Gastroesophageal sphincter (tissue), 4 donors: Measurements from ENCODE around the gene TTLL9. TPM values are rescaled to one million over a fixed set of nuclear protein-coding genes. Genes with fewer than 3 reads are reported as not detected.
"Not testable (repeated sequence)": the region's sequence is repeated elsewhere in the genome, so short reads cannot be mapped to it uniquely, and the experiment has no call there.

ENCODE experiments used
- ATAC-seq: fragments of 150-250 bp; one replicate; pipeline ENCODE4 v1.9.1; 2016; ENCODE audit warnings: mild to moderate bottlenecking, moderate library complexity
- H3K27ac ChIP-seq, 4 donors: fragments of 200-600 bp; sonication (generic) in 3 of 4; 1 replicate in 3 of 4; 2 replicates in 1 of 4; pipeline ENCODE4 v1.5.1; 2016 to 2019
- H3K27me3 ChIP-seq: fragments of 200-600 bp; sonication (generic); one replicate; pipeline ENCODE4 v1.5.1; 2019
- H3K36me3 ChIP-seq, 2 donors: fragments of 200-600 bp; sonication (generic); one replicate each; pipeline ENCODE4 v1.5.1; 2019; ENCODE audit warnings: control low read depth in 1 of 2
- H3K4me1 ChIP-seq, 3 donors: fragments of 200-600 bp; sonication (generic); 1 replicate in 2 of 3; 2 replicates in 1 of 3; pipeline ENCODE4 v1.5.1; 2016 to 2019; ENCODE audit warnings: control low read depth in 2 of 3
- H3K4me3 ChIP-seq, 2 donors: fragments of 200-600 bp; sonication (generic); one replicate each; pipeline ENCODE4 v1.5.1; 2019; ENCODE audit warnings: mild to moderate bottlenecking in 1 of 2, moderate library complexity in 1 of 2
- H3K9me3 ChIP-seq, 3 donors: fragments of 200-600 bp; sonication (generic); one replicate each; pipeline ENCODE4 v1.5.1; 2017 to 2019; ENCODE audit warnings: control low read depth in 2 of 3
- CTCF ChIP-seq, 4 experiments: fragments of 200-600 bp in 2 of 4; fragments of 450-650 bp in 2 of 4; sonication (generic) in 1 of 4; IDR thresholded peaks; one replicate each; pipeline ENCODE4 v1.5.1; 2017 to 2019; ENCODE audit warnings: antibody characterized with exemption in 4 of 4, mild to moderate bottlenecking in 2 of 4, moderate library complexity in 2 of 4
- EP300 ChIP-seq: sonication (generic); formaldehyde crosslinking; IDR thresholded peaks from one replicate; pipeline ENCODE4 v1.6.1; 2017; ENCODE audit warnings: antibody characterized with exemption, mild to moderate bottlenecking
- POLR2A ChIP-seq, 2 donors: fragments of 450-650 bp; IDR thresholded peaks; one replicate each; pipeline ENCODE4 v1.6.1; 2017; ENCODE audit warnings: antibody characterized with exemption in 2 of 2, mild to moderate bottlenecking in 2 of 2, moderate library complexity in 1 of 2
- POLR2AphosphoS5 ChIP-seq: sonication (generic); formaldehyde crosslinking; IDR thresholded peaks from one replicate; pipeline ENCODE4 v1.6.1; 2017; ENCODE audit warnings: antibody characterized with exemption
- WGBS, 2 donors: methylation state at CpG; one replicate each; pipeline ENCODE4 v1.1.5; 2018; ENCODE audit warnings: low coverage in 1 of 2; 5-methylcytosine and 5-hydroxymethylcytosine counted together
- total RNA-seq, 4 donors: library from RNA; depleted of rRNA; stranded (reverse); fragments of >200 nt; gene quantifications; one replicate each; pipeline ENCODE4 v1.1.0, GENCODE V29; 2016

Gene TTLL9
- total RNA-seq, 4 donors from 2014 or later, result 0.47 TPM; not detected in 3

GRCh38 chr20:31910071-31910803 is 39.8 kb downstream of the TTLL9 start:
- no peaks in the 10 kb centered on the region for H3K36me3 ChIP-seq
- no peak for TF ChIP-seq EP300
- no peak for ATAC-seq
- no peaks in the 10 kb centered on the region for H3K9me3 ChIP-seq
- H3K4me3 ChIP-seq, result no peak overlapping the region
- 100% methylated on average over 1 of the region's 4 CpGs; no CpG with 5 or more reads in 1 of the 2 donors for WGBS, 2 donors
- H3K27me3 ChIP-seq, result no peaks in the 10 kb centered on the region
- H3K4me1 ChIP-seq, result no peaks in the 10 kb centered on the region
- no peak overlapping the region for H3K27ac ChIP-seq

GRCh38 chr20:31913431-31914157 is 43.2 kb downstream of the TTLL9 start:
- H3K27ac ChIP-seq, result no peak overlapping the region
- no peak for ATAC-seq
- 72 to 95% methylated on average over 2 to 4 of the region's 15 CpGs for WGBS, 2 donors
- H3K4me3 ChIP-seq, result no peak overlapping the region
- no peaks in the 10 kb centered on the region for H3K9me3 ChIP-seq
- TF ChIP-seq CTCF (IDR thresholded peaks at IDR 0.05) (no peak), EP300 (no peak), POLR2A (IDR thresholded peaks at IDR 0.05) (no peak), POLR2AphosphoS5 (no peak)
- H3K27me3 ChIP-seq, result peaks cover 5% of the 10 kb centered on the region
- no peaks in the 10 kb centered on the region for H3K4me1 ChIP-seq
- no peaks in the 10 kb centered on the region for H3K36me3 ChIP-seq

- WGBS, 2 donors, result 70 to 82% methylated on average over 4 to 5 of the region's 5 CpGs
- H3K4me3 ChIP-seq, result no peak overlapping the region
- ATAC-seq, result no peak
- TF ChIP-seq EP300 (no peak), POLR2AphosphoS5 (no peak), CTCF (IDR thresholded peaks at IDR 0.05) (no peak), POLR2A (IDR thresholded peaks at IDR 0.05) (no peak)
- H3K27me3 ChIP-seq, result peaks cover 11% of the 10 kb centered on the region
- H3K27ac ChIP-seq, result no peak overlapping the region
- no peaks in the 10 kb centered on the region for H3K9me3 ChIP-seq
- H3K4me1 ChIP-seq, result no peaks in the 10 kb centered on the region
- H3K36me3 ChIP-seq, result no peaks in the 10 kb centered on the region
Measured at GRCh38 chr20:31914170-31914569, 43.7 kb downstream of the TTLL9 start.

GRCh38 chr20:31915491-31916280 is 45.3 kb downstream of the TTLL9 start:
- WGBS, 2 donors, result 41 to 56% methylated on average over 6 of the region's 7 CpGs
- peaks cover 24% of the 10 kb centered on the region for H3K27me3 ChIP-seq
- TF ChIP-seq EP300 (no peak), POLR2AphosphoS5 (no peak), POLR2A (IDR thresholded peaks at IDR 0.05) (no peak), CTCF (IDR thresholded peaks at IDR 0.05) (no peak)

GRCh38 chr20:31916708-31917107 is 46.3 kb downstream of the TTLL9 start:
- WGBS, 2 donors, result 88 to 97% methylated on average over 3 to 4 of the region's 4 CpGs
- H3K4me3 ChIP-seq, result no peak overlapping the region
- H3K4me1 ChIP-seq, result no peaks in the 10 kb centered on the region
- no peaks in the 10 kb centered on the region for H3K36me3 ChIP-seq
- no peak for ATAC-seq
- no peak for TF ChIP-seq CTCF (IDR thresholded peaks at IDR 0.05)
- TF ChIP-seq POLR2AphosphoS5, result no peak
- no peak for TF ChIP-seq POLR2A (IDR thresholded peaks at IDR 0.05)
- no peak for TF ChIP-seq EP300
- no peaks in the 10 kb centered on the region for H3K9me3 ChIP-seq
- no peak overlapping the region for H3K27ac ChIP-seq
- H3K27me3 ChIP-seq, result peaks cover 28% of the 10 kb centered on the region

More at GRCh38 chr20:31915491-31916280, 45.3 kb downstream of the TTLL9 start:
- Histone ChIP-seq H3K4me3 (no peak overlapping the region), H3K36me3 (no peaks in the 10 kb centered on the region), H3K4me1 (no peaks in the 10 kb centered on the region), H3K27ac (no peak overlapping the region), H3K9me3 (no peaks in the 10 kb centered on the region)
- no peak for ATAC-seq

GRCh38 chr20:31917962-31918412 is 47.6 kb downstream of the TTLL9 start:
- H3K27ac ChIP-seq, H3K36me3 ChIP-seq, H3K4me1 ChIP-seq, ATAC-seq, H3K4me3 ChIP-seq, H3K9me3 ChIP-seq: not testable (repeated sequence)
- H3K27me3 ChIP-seq, result peaks cover 31% of the 10 kb centered on the region
- 9 to 46% methylated on average over 7 of the region's 7 CpGs for WGBS, 2 donors
